Endothelial cell of umbilical vein (primary cell): ENCODE data around the gene BCAS4. TPM values are rescaled to one million over a fixed set of nuclear protein-coding genes. Genes with fewer than 3 reads are reported as not detected.

Source experiments
- BruUV-seq: library from RNA; stranded (reverse); fragments of 400-500 nt; replicated peaks from 2 replicates; lab custom pipeline; 2021; lab: Mats Ljungman, UMichigan
- CTCF ChIA-PET: fragments of 300-600, 350-600 bp; sonication (Branson Sonifier 250); formaldehyde crosslinking; loops from one replicate; lab custom pipeline; 2021; ENCODE audit warnings: antibody characterized with exemption, inconsistent platforms; lab: Charles Lee
- POLR2A ChIA-PET: fragments of 300-600, 350-600 bp; sonication (Branson Sonifier 250); formaldehyde crosslinking; loops from one replicate; lab custom pipeline; 2021; ENCODE audit warnings: antibody characterized with exemption, inconsistent platforms; lab: Charles Lee
- DNase-seq: peaks from one replicate; pipeline ENCODE4 v3.0.0-alpha.2; 2011; ENCODE audit warnings: low read depth, low spot score
- FAIRE-seq: peaks from 2 replicates; lab custom pipeline; 2011; peaks lifted over from hg19 to GRCh38; lab: Jason Lieb, UNC
- H2AFZ ChIP-seq: 2 replicates; pipeline ENCODE4 v1.6.0; 2012; ENCODE audit warnings: low read depth, low read length, control low read depth, inconsistent platforms
- H3K27ac ChIP-seq: 2 replicates; pipeline ENCODE4 v1.5.1; 2011; ENCODE audit warnings: low read depth, mild to moderate bottlenecking, control low read depth, low read length, moderate library complexity; ENCODE audit not compliant: insufficient read depth
- H3K27me3 ChIP-seq, 2 experiments: 2 replicates each; pipeline versions ENCODE4 v1.6.0 to v1.6.1; 2011; ENCODE audit warnings: low read length in 2 of 2, mixed read lengths in 1 of 2; ENCODE audit not compliant: control insufficient read depth in 2 of 2, insufficient read depth in 2 of 2
- H3K36me3 ChIP-seq, 2 experiments: 2 replicates in 1 of 2; 3 replicates in 1 of 2; pipeline ENCODE4 v1.5.1; 2011; ENCODE audit warnings: low read length in 2 of 2, mild to moderate bottlenecking in 1 of 2, moderate library complexity in 1 of 2; ENCODE audit not compliant: control insufficient read depth in 2 of 2, insufficient read depth in 2 of 2; ENCODE audit errors: extremely low read depth in 1 of 2
- H3K4me1 ChIP-seq: 3 replicates; pipeline ENCODE4 v1.5.1; 2011; ENCODE audit warnings: mild to moderate bottlenecking, low read length; ENCODE audit not compliant: control insufficient read depth, insufficient read depth; ENCODE audit errors: extremely low read depth
- H3K4me2 ChIP-seq: 2 replicates; pipeline ENCODE4 v1.6.1; 2011; ENCODE audit warnings: low read length, control low read depth, mixed read lengths; ENCODE audit not compliant: insufficient read depth
- H3K4me3 ChIP-seq, 3 experiments: fragments of 200-600 bp in 1 of 3; sonication (generic), shearing (Covaris generic) in 1 of 3; replicated peaks in 1 of 3; 2 replicates each; pipeline ENCODE4 v1.5.1; 2011 to 2016; ENCODE audit warnings: control low read depth in 3 of 3, low read length in 3 of 3, mild to moderate bottlenecking in 2 of 3, inconsistent platforms in 1 of 3, low read depth in 1 of 3, moderate library complexity in 1 of 3; ENCODE audit not compliant: insufficient read depth in 1 of 3
- H3K79me2 ChIP-seq: 2 replicates; pipeline ENCODE4 v1.6.0; 2012; ENCODE audit warnings: low read length, inconsistent platforms; ENCODE audit not compliant: control insufficient read depth, insufficient read depth
- H3K9ac ChIP-seq: replicated peaks from 2 replicates; pipeline ENCODE3; 2011; ENCODE audit warnings: low read length, control low read depth; ENCODE audit not compliant: insufficient read depth; ENCODE audit errors: extremely low read depth
- H3K9me1 ChIP-seq: replicated peaks from 3 replicates; pipeline ENCODE4 v1.6.0; 2011; ENCODE audit warnings: mild to moderate bottlenecking, low read length; ENCODE audit not compliant: control insufficient read depth, insufficient read depth; ENCODE audit errors: extremely low read depth
- H3K9me3 ChIP-seq: replicated peaks from 2 replicates; pipeline ENCODE4 v1.5.1; 2012; ENCODE audit warnings: low read length, inconsistent platforms; ENCODE audit not compliant: control insufficient read depth, insufficient read depth
- H4K20me1 ChIP-seq: replicated peaks from 2 replicates; pipeline ENCODE3; 2011; ENCODE audit warnings: mild to moderate bottlenecking, low read length; ENCODE audit not compliant: control insufficient read depth, insufficient read depth; ENCODE audit errors: extremely low read depth
- EZH2 ChIP-seq: IDR thresholded peaks from 2 replicates; pipeline ENCODE4 v1.6.1; 2012; ENCODE audit warnings: borderline replicate concordance, low read depth, mild to moderate bottlenecking, moderate library complexity, low read length, inconsistent platforms; ENCODE audit not compliant: severe bottlenecking
- FOS ChIP-seq: IDR thresholded peaks from 2 replicates; pipeline ENCODE4 v1.6.1; 2011; ENCODE audit warnings: mild to moderate bottlenecking, low read length, moderate library complexity, borderline replicate concordance; ENCODE audit not compliant: insufficient read depth
- GATA2 ChIP-seq: IDR thresholded peaks from 2 replicates; pipeline ENCODE4 v1.7.0; 2011; ENCODE audit warnings: low read depth, mild to moderate bottlenecking, moderate library complexity, mixed read lengths, low read length; ENCODE audit not compliant: insufficient read length, insufficient read depth
- JUN ChIP-seq: IDR thresholded peaks from 2 replicates; pipeline ENCODE4 v1.6.1; 2011; ENCODE audit warnings: borderline replicate concordance, low read depth; ENCODE audit not compliant: insufficient read length, insufficient read depth
- MYC ChIP-seq: IDR thresholded peaks from one replicate; pipeline ENCODE4 v1.6.1; 2011; ENCODE audit warnings: mild to moderate bottlenecking, low read depth, low read length
- POLR2A ChIP-seq: IDR thresholded peaks from 2 replicates; pipeline ENCODE4 v1.6.1; 2012; ENCODE audit warnings: low read depth, mild to moderate bottlenecking, control low read depth, low read length
- POLR2AphosphoS5 ChIP-seq: IDR thresholded peaks from 2 replicates; pipeline ENCODE4 v1.6.1; 2012; ENCODE audit warnings: low read depth, mild to moderate bottlenecking, control low read depth, low read length, moderate library complexity; ENCODE audit not compliant: insufficient read depth
- dilution Hi-C: fragments of 300-500 bp; cut with MboI; formaldehyde crosslinking; loops from one replicate; pipeline ENCODE4 v1.15.0; 2019; ENCODE audit warnings: low sequenced_read_pairs; ENCODE audit not compliant: extremely low pct_ligation_motif_present
- intact Hi-C: fragments of 100-400 bp; cut with micrococcal nuclease; formaldehyde crosslinking; loops from one replicate; pipeline ENCODE4 v1.10.0; 2022
- polyA plus RNA-seq, 4 experiments: library from polyadenylated mRNA; depleted of rRNA in 3 of 4; stranded (reverse) in 3 of 4; unstranded in 1 of 4; fragments of >200 nt; gene quantifications; 2 replicates each; pipeline versions ENCODE4 v1.2.1 to v1.2.3, GENCODE V29; 2011 to 2012; ENCODE audit warnings: missing spikeins in 1 of 4
- total RNA-seq: library from RNA; stranded (reverse); gene quantifications from 2 replicates; pipeline ENCODE4 v1.2.3, GENCODE V29; 2021
- TF ChIP-seq, protein P1 (sequence below): IDR thresholded peaks from 2 replicates; pipeline ENCODE4 v1.6.1; 2011; ENCODE audit not compliant: insufficient read depth, insufficient read length
- TF ChIP-seq, protein P2 (sequence below), 2 donors: IDR thresholded peaks; 1 replicate in 1 of 2; 2 replicates in 1 of 2; pipeline ENCODE4 v1.5.1; 2011; ENCODE audit warnings: low read length in 2 of 2, mild to moderate bottlenecking in 2 of 2, moderate library complexity in 2 of 2, control low read depth in 1 of 2, inconsistent platforms in 1 of 2, low read depth in 1 of 2; ENCODE audit not compliant: insufficient read depth in 1 of 2; ENCODE audit errors: extremely low read depth in 1 of 2

Gene BCAS4
- total and polyA plus RNA-seq, 2 donors (not counting 3 experiments of a cell fraction or from before 2014, with no cell fraction given) = 1.0 to 1.5 TPM

DNA sequence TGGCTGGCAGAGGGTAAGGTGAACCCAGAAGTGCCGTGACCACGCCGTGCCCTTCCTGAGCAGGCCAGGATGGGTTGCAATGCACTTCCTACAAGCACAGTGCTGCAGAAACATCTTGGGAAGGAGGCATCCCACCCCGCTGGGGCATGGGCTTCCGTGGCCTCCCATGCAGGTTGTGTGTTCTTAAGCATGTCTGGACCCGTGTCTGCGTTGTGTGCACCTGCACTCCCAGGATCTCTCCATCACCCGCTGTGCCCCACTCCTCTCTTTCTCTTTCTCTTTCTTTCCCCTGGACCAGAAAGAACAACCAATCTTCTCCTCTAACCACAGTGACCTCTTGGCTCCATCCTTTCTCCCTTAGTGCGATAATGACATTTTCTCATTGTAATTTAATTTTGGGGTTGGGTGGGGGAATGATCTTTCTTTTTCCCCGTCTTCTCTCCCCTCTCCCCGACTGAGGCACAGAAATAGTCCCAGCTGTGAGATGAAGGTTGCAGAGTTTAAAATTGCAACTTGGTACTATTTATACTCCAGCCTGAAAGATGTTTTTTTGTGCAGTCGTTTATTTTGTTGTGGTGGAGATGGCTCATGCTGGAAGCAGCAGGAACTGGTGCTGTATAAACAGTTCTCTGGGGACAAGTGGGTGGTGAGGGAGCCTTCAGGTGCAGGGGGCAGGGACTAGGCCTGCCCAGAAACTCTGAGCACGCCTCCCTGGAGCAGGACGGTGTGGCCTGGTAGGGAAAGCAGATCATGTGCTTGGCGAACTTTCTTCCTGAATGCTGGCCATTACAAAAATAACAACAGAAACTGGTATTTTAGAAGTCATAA is 20.5 kb downstream of the BCAS4 start:
- Histone ChIP-seq H3K9me3 (no peaks in the 10 kb centered on the region), H3K27ac (no peak overlapping the region), H3K4me2 (no peak overlapping the region), H3K36me3 (no peaks in the 10 kb centered on the region), H3K9ac (no peak overlapping the region), H3K9me1 (no peaks in the 10 kb centered on the region), H3K4me1 (no peaks in the 10 kb centered on the region), H3K27me3 (no peaks in the 10 kb centered on the region), H2AFZ (no peak overlapping the region), H3K4me3 (no peak overlapping the region), H3K79me2 (no peaks in the 10 kb centered on the region), H4K20me1 (no peaks in the 10 kb centered on the region)
- TF ChIP-seq POLR2A (no peak), GATA2 (no peak), FOS (no peak), POLR2AphosphoS5 (no peak), EZH2 (no peak), MYC (no peak), JUN (no peak)
- TF ChIP-seq, protein P1, sequence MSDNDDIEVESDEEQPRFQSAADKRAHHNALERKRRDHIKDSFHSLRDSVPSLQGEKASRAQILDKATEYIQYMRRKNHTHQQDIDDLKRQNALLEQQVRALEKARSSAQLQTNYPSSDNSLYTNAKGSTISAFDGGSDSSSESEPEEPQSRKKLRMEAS = no peak
- TF ChIP-seq, protein P2, sequence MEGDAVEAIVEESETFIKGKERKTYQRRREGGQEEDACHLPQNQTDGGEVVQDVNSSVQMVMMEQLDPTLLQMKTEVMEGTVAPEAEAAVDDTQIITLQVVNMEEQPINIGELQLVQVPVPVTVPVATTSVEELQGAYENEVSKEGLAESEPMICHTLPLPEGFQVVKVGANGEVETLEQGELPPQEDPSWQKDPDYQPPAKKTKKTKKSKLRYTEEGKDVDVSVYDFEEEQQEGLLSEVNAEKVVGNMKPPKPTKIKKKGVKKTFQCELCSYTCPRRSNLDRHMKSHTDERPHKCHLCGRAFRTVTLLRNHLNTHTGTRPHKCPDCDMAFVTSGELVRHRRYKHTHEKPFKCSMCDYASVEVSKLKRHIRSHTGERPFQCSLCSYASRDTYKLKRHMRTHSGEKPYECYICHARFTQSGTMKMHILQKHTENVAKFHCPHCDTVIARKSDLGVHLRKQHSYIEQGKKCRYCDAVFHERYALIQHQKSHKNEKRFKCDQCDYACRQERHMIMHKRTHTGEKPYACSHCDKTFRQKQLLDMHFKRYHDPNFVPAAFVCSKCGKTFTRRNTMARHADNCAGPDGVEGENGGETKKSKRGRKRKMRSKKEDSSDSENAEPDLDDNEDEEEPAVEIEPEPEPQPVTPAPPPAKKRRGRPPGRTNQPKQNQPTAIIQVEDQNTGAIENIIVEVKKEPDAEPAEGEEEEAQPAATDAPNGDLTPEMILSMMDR (IDR thresholded peaks at IDR 0.05; ENCODE audit: extremely low read depth in 1 of 2, insufficient read depth in 1 of 2, low read depth in 1 of 2, low read length in 2 of 2) = no peak
- intact Hi-C loops (no loop called here), dilution Hi-C loops (no loop called here)
- ChIA-PET POLR2A (no interaction called here), CTCF (interaction anchor here (1.0 to 4.2 kb wide), 3 partner anchors 11 to 21 kb away, joined by 3 to 27 read pairs (median 20); partner anchors contain the start of gene BCAS4)
- FAIRE-seq (no peak), DNase-seq (no peak)
- no TSS peak for BruUV-seq
